ENCODE measurements around the gene INPP5E.

DNA sequence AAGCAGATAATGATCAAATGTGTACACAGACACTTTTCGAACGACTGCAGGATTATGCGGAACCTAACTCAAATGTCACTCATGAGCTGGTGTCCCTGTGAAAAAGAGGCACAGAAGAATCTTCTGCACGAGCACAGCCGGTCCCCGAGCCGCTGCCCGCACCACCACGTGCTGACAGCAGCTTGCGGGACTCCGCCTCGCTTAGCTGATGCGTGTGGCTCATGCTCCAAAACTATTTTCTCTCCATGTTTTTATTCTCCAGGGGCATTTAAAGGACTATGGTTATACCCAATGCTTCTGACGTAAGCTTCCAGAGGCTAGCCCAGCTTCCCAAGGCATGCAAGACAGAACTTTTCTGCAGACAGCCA, 33.7 kb upstream of the INPP5E start:
- TF ChIP-seq, protein P1, sequence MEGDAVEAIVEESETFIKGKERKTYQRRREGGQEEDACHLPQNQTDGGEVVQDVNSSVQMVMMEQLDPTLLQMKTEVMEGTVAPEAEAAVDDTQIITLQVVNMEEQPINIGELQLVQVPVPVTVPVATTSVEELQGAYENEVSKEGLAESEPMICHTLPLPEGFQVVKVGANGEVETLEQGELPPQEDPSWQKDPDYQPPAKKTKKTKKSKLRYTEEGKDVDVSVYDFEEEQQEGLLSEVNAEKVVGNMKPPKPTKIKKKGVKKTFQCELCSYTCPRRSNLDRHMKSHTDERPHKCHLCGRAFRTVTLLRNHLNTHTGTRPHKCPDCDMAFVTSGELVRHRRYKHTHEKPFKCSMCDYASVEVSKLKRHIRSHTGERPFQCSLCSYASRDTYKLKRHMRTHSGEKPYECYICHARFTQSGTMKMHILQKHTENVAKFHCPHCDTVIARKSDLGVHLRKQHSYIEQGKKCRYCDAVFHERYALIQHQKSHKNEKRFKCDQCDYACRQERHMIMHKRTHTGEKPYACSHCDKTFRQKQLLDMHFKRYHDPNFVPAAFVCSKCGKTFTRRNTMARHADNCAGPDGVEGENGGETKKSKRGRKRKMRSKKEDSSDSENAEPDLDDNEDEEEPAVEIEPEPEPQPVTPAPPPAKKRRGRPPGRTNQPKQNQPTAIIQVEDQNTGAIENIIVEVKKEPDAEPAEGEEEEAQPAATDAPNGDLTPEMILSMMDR (IDR thresholded peaks at IDR 0.05) = no peak
- TF ChIP-seq POLR2A (IDR thresholded peaks at IDR 0.05) = no peak

Measured in adrenal gland (tissue), 5 donors.